HG03354 (cell line): Measurements from ENCODE around the gene GSTA2.
"Not testable (repeated sequence)": the region's sequence is repeated elsewhere in the genome, so short reads cannot be mapped to it uniquely, and the experiment has no call there.

Experiments
- ATAC-seq: cut with Tn5 transposase; IDR thresholded peaks from one replicate; pipeline ENCODE4 v1.9.1; 2021; ENCODE audit warnings: mild to moderate bottlenecking; ENCODE audit not compliant: unreplicated experiment, poor library complexity, severe bottlenecking

Gene GSTA2

DNA sequence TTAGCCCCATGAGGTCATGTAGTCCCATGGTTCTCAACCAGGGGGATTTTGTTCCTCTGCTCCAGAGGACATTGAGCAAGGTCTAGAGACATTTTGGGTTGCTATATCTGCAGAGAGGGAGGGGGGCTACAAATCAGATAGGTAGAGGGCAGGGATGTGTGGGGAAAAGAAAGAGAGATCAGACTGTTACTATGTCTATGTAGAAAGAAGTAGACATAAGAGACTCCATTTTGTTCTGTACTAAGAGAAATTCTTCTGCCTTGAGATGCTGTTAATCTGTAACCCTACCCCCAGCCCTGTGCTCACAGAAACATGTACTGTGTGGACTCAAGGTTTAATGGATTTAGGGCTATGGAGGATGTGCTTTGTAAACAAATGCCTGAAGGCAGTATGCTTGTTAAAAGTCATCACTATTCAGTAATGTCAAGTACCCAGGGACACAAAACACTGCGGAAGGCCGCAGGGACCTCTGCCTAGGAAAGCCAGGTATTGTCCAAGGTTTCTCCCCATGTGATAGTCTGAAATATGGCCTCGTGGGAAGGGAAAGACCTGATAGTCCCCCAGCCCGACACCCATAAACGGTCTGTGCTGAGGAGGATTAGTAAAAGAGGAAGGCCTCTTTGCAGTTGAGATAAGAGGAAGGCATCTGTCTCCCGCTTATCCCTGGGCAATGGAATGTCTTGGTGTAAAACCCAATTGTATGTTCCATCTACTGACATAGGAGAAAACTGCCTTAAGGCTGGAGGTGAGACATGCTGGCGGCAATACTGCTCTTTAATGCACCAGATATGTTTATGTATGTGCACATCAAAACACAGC, 1.4 kb downstream of the GSTA2 start:
- ATAC-seq: not testable (repeated sequence)

DNA sequence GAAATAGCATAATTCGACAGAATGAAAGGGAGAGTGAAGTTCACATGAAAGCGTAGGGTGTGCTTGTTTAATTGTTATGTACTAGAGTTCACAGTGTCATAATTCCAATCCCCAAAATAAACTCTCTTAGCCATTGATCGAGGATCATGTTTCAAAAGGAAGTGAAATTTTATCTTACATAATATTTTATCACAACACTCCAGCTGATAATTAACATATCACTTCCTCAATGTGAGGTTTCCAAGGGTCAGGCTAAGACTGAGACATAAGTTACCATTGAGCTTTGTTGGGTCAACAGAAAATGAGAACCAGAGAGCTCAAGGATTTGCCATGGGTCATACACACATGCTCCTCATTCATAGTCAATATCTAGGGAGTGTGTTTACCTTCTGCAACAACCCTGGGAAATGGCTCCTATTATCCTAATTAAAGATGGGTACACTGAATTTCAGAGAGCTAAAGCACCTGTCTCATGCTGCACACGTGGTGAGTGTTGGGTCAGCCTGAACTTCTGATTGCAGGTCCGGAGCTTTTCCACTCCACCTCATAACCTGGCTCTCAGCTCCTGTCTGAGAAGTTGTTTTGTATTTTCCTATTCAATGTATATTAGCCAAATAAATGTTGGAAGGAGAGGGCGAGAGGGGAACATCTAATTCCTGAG, 3.0 kb downstream of the GSTA2 start:
- ATAC-seq: no peak

DNA sequence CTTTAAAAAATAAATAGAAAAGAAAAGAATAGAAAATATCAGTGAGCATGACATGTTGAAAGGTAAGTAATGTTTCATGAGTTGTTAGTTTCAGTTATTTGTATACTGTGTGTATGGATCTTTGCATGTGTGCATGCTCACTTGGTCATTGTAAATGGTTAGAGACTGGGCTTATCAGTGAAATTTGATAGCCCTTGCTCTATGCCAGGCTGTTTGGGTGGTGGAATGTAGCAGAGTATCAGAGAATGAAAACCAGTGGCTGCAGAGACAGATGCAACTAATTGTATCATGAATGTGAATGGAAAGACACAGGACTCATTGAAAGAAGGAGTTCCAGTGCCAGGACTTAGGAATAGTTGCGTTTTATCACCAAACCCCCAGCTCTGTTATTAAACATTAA, 4.2 kb downstream of the GSTA2 start:
- ATAC-seq: no peak

DNA sequence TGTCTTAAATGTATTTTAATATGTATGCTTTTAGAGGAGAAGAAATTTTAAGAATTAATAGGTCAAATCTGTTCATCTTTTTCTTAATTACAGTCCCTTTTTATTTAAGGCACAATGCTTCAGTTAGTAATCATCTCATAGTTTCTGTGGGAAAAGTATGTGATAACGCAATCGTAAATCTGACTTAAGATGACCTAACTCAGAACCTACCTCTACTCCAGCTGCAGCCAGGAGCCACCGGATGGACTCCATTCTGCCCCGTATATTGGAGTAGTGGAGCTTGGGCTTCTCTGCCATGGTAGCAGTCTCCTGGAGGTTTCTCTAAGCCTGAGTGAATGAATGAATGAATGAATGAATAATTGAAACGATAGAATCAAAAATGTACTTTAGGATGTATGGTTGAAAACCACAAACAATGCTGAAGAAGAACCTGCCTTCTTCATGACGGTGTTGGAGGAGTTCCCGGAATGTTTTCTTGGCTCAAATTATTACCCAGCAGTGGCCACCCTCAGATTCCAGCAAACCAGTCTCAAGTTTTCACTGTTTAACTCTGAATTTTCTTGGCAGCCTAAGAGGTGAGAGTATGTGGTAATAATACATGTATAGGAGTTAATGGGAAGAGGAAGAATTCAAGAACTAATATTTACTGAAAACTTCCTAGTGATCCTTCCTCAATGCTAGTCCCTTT, 5.5 kb downstream of the GSTA2 start:
- ATAC-seq: not testable (repeated sequence)

DNA sequence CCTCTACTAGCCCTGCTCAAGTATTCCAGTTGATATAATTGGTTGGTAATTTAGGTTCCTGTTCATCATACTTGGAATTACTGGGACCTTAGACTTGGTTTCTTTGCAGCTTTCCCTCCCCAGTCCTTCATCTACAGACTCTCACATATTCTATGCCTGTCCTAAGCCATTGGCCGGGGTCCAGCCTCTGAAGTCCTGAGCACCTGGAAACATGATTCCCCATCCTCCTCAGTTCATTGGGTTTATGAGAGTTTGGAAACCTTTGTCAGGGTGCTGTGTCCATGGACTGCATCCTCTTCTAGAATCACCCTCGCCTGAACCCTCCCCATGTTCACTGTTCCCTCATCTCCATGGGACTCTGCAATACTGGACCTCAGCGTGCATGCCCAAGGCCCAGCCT, 8.8 kb downstream of the GSTA2 start:
- no peak for ATAC-seq

DNA sequence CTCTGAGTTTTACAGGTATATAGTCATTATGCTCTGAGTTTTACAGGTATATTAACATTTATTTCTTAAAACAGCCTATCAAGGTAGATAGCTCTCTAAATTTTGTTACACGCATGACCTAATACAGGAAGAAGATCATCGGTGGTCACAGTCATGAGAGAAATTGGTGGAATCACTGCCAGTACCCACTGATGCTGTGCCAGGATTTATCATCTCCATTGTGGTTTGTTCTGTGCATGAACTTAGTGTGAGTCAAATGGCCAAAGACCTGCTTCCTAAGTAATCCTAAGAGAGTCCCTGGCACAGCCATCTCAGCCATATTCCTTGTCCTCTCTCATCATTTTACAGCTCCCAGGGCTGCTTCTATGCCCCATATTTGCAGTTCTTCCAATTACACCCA, 10.1 kb downstream of the GSTA2 start:
- not testable (repeated sequence) for ATAC-seq

DNA sequence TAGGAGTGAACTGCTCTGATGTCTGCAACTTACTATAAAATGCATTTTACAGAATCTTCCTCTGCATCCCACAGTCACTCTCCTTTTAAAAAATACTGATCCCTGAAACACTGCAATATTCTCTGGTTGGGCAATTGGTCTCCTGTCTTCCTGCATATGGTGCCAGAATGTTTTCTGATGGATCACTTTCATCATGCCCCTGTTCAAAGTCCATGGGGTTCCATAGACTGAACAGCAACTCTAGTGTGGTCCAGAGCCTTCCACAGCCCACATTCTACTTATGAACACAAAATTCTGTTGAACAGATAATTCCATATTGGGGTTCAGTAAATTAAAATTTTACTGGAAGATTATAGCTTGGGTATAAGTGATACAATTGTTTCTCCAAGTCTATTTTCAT, 11.0 kb downstream of the GSTA2 start:
- ATAC-seq: no peak

DNA sequence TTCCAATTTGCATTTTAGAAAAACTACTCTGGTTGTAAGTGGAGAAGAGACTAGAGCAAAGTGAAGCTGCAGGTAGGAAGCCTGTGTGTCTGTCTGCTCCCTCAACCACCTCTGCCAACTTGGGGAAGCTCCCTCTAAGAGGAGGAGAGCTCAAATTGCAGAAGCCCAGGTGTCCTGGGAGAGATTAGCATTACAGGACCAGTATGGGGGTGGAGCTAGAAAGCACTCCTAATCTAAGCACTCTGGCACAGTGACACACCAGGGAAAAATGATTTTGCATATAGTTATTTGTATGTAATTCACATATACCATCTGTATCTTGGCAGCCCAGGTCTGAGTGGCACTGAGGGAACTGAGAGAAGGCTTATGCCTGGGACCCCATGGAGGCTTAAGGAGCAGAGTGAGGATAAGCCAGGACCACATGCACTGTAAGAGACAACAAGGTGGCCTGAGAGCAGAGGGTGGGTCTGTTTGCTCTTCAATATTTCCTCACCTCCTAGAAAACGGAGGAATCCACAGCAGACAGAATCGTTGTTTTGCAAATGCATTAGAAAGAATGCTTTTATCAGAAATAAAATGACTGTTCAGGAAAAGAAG, 13.6 kb downstream of the GSTA2 start:
- no peak for ATAC-seq

DNA sequence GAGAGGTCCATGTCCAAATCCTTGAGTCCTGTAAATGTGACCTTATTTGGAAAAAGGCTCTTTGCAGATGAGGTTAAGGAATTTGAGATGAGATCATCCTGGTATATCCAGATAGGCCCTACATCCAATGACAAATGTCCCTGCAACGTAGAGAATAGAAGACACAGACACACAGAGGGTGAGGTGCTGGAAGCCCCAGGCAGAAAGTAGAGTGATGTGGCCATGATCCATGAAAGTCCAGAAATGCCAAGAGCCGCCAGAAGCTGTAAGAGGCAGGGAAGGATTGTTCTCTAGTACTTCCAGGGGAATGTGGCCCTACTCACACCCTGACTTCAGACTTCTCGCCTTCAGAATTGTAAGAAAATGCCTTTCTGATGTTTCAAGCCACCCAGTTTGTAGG, 16.0 kb downstream of the GSTA2 start:
- ATAC-seq: not testable (repeated sequence)

DNA sequence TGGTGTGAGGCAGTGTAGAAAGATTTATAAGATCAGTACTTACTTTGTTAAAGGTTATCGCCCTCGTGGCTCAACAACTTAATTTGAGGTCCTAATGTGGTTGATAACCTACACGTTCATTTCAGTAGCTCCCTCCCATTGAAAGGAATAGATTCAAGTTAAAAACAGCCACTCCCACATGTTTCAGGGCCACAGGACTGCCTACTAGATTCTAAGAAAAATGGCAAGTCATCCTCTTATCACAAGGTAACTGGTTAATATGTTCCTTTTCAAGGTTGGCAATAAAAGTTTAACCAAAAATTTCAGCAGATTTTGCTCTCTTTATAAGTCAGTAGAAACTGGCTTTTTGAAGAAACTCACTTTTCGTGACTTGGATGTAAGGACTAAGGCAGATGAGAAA, 17.1 kb downstream of the GSTA2 start:
- ATAC-seq: no peak

DNA sequence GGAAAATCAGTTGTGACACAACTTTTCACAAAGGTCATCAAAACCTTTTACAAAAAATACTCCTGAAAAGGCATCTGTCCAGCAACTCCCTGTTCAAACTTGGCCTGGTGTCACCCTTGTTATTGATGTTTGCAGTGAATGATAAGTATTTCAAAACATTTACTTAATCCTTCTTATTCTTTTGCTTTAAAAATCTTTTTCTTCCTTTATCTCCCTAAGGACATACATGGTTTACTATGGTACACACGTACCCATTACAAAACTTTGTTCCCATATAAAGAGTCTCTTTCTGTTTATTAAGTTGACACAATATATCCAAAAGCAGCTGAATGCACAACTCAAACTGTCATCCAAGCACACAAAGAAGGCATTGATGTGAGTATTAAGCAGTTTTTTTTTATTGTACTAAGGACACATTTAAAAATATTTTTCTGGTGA, 17.5 kb downstream of the GSTA2 start:
- no peak for ATAC-seq

DNA sequence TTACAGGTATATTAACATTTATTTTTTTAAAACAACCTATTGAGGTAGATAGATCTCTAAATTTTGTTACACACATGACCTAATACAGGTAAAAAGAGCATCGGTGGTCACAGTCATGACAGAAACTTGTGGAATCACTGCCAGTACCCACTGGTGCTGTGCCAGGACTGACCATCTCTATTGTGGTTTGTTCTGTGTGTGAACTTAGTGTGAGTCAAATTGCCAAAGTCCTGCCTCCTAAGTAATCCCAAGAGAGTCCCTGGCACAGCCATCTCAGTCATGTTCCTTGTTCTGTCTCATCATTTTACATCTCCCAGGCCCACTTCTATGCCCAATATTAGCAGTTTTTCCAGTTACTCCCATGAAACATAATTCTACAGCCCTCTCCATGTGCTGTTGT, 21.4 kb downstream of the GSTA2 start:
- ATAC-seq: no peak

DNA sequence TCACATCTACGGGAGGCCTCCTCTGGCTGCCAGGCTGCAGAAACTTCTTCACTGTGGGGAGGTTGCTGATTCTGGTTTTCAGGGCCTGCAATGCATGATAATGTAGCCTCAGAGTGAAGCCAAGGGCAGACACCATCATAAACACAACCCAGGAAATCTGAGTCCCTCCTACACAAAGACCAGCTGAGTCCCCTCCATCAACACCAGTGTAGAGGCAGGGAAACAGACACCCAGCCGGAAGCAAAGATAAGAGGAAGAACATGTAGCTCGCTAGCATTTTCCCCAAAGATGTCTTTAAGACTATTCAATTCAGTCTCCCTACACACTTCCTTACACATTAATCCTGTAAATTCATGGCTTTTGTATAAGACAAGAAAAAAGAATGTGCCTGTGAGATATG, 23.6 kb downstream of the GSTA2 start:
- no peak for ATAC-seq

DNA sequence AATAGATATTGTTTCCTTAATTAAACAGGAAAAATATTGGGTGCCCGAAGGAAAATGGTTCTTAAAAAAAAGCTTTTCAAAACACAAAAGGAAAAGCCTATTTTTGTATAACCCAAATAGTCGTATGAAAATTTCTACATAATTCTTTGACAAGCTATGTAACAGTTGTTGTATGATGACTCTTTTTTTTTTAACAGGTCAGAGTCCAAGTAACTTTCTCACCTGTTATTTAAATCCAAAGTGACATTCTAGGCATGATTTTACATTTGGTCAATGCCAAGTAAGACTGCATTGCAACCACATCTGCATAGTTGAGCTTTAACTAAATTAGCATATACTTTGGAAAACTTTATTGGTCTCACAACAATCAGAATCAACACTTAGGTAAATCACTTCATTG, 24.1 kb downstream of the GSTA2 start:
- no peak for ATAC-seq

DNA sequence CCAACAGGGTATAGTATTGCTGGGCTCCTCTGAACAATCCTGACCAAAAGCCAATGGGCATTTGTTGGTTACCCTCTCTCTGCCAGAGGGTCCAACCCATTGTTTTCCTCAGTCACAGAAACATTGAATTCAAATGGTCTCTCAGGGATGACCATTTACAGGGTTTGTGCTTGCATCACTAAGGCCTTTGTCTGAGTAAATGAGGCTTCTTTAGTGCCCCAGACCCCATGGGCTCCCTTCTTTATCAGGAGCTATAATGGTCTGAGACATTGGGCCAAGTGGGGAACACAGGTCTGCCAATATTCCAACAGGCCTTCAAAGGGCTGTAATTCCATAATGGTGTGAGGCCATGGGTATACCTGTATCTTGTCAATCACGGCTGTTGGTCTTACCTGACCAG, 27.1 kb downstream of the GSTA2 start:
- no peak for ATAC-seq

DNA sequence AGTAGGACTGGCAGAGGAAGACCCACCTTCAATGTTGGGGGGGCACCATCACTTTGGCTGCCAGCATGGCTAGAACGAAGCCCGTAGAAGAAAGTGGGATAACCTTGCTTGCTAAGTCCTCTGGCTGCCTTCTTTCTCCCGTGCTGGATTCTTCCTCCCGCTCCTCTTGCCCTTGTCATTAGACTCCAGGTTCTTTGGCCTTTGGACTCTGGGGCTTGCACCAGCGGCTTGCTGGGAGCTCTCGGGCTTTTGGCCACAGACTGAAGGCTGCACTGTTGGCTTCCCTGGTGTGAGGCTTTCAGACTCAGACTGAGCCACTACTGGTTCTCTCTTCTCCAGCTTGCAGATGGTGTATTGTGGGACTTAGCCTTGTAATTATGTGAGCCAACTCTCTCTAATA, 28.2 kb downstream of the GSTA2 start:
- ATAC-seq: no peak

DNA sequence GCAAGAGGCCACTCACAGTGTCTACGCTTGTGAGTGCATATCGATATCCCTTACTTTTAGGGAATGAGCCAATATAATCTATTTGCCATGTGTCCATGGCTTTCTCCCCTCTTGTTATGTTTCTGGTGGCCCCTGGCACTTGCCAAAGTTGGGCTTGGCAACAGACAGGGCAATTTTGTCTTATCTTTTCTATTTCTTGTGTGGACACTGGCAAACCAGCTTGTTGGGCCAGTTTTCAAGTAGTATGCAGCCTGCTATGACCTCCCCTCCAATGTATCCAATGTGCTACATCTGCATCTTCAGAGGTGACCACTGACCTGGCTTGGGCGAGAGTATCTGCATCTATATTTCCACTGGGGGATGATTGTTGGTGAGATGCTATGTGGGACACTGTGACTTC, 29.2 kb downstream of the GSTA2 start:
- no peak for ATAC-seq

DNA sequence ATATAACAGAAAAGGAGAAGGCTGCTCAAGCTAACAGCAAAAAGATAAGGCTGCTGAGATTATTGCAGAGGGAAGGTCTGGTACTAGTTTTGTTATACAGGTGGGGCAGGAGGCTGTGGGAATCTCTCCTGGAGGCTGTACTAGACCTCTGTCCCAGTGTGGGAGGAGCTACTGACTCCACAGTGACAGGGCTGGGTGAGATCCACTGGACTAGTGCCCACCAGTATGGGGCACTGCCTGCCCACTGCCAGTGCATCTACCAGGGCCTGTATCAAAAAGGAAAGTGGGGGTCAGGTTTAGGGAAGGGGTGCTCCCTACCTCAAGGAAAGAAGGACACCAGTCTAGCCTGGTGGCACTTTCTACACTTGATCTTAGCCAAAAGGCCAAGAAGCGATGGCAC, 30.1 kb downstream of the GSTA2 start:
- no peak for ATAC-seq

DNA sequence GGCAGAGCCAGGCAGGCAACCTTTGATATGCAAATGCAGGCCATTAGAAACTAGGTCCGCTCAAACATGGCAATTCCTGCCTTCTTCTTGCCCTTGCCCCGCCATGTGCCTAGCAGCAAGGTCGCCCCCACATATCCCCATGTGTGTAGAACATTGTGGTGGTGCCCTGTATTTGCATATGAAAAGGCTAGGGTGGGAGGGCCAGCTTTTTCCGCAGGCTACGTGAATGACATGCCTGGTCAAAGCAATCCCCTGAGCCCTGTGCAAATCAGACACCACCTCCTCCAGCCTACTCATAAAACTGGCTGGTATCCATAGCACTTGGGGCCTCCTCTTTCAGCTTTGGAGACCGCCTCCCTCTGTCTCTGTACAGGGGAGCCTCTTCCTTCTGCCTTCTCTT, 31.6 kb downstream of the GSTA2 start:
- no peak for ATAC-seq

DNA sequence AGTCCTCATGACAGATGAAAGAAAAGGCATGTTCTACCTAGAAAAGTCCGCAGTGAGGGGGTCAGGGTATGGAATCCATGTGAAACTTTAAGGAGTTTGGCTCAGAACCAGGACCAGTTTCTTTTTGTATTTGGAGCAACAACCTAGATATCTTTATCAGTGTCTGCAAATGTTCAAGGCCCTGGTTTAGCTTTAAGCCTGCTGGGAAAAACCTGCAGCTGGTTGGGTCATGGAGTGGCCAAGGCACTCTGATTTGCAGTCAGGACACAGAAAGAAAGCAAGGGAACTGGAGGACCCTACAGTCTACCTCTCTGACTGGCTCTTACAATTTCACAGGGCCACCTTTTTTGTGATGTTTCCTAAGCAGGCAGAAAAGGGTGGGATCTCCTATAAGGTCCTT, 33.7 kb downstream of the GSTA2 start:
- ATAC-seq: no peak

DNA sequence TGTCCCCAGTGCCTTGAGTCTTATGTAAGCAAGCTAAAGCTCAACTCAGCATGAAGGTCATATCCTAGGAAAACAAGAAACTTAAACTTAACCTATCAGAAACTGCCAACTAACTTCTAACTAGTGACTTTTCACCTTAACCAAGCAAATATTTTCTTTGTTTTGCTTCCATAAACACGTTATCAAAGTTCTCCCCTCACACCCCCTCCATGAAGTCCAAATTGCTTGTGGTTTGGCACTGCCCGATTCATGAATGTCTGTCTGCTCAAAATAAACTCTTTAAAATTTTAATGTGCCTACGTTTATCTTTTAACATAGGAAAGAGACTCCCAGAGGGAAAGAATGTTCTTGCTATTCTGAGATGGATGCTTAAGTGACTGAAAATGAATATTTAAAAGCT, 34.9 kb downstream of the GSTA2 start:
- ATAC-seq: no peak
